Body of pancreas (tissue), 4 donors: ENCODE measurements around the gene ULK4. TPM values are rescaled to one million over a fixed set of nuclear protein-coding genes. Genes with fewer than 3 reads are reported as not detected.

Source experiments
- ATAC-seq: fragments of 150-250 bp; one replicate; pipeline ENCODE4 v1.9.1; 2016
- DNase-seq, 4 donors: peaks; one replicate each; pipeline ENCODE4 v3.0.0-alpha.2; 2019
- H3K27ac ChIP-seq, 4 donors: fragments of 200-600 bp; sonication (generic); 1 replicate in 3 of 4; 2 replicates in 1 of 4; pipeline versions ENCODE4 v1.5.1 to v1.6.1; 2016 to 2019; ENCODE audit warnings: mild to moderate bottlenecking in 1 of 4, mixed read lengths in 1 of 4, moderate library complexity in 1 of 4
- H3K27me3 ChIP-seq, 2 donors: fragments of 200-600 bp; sonication (generic); one replicate each; pipeline ENCODE4 v1.6.0; 2016; ENCODE audit warnings: mild to moderate bottlenecking in 1 of 2
- H3K36me3 ChIP-seq, 2 donors: fragments of 200-600 bp; sonication (generic); replicated peaks in 1 of 2; 2 replicates each; pipeline ENCODE4 v1.5.1; 2016; ENCODE audit warnings: low read depth in 2 of 2; ENCODE audit not compliant: insufficient read depth in 1 of 2
- H3K4me1 ChIP-seq: fragments of 200-600 bp; sonication (generic); one replicate; pipeline ENCODE4 v1.6.0; 2016
- H3K4me3 ChIP-seq, 2 donors: fragments of 200-600 bp; sonication (generic); 1 replicate in 1 of 2; 2 replicates in 1 of 2; pipeline ENCODE4 v1.5.1; 2016 to 2019
- H3K9me3 ChIP-seq, 3 donors: fragments of 200-600 bp; sonication (generic); 1 replicate in 2 of 3; 2 replicates in 1 of 3; pipeline ENCODE4 v1.5.1; 2016
- POLR2A ChIP-seq, 3 donors: fragments of 450-650 bp; IDR thresholded peaks; one replicate each; pipeline ENCODE4 v1.6.1; 2016; ENCODE audit warnings: antibody characterized with exemption in 3 of 3, mild to moderate bottlenecking in 2 of 3
- WGBS, 2 donors: methylation state at CpG; one replicate each; pipeline ENCODE4 v1.1.5; 2017; 5-methylcytosine and 5-hydroxymethylcytosine counted together
- intact Hi-C: fragments of 100-400 bp; cut with DNase I; formaldehyde crosslinking; loops from one replicate; pipeline ENCODE4 v1.15.1; 2023
- total RNA-seq, 2 donors: library from RNA; depleted of rRNA; stranded (reverse); fragments of >200 nt; gene quantifications; one replicate each; pipeline ENCODE4 v1.1.0, GENCODE V29; 2016
- TF ChIP-seq, protein P1 (sequence below), 7 experiments: fragments of 450-650 bp in 4 of 7; fragments of 200-600 bp in 3 of 7; sonication (generic) in 3 of 7; IDR thresholded peaks; one replicate each; pipeline ENCODE4 v1.5.1; 2016 to 2019; ENCODE audit warnings: antibody characterized with exemption in 7 of 7

Gene ULK4
- total RNA-seq, 2 donors from 2014 or later, result 7.3 to 12.5 TPM

DNA sequence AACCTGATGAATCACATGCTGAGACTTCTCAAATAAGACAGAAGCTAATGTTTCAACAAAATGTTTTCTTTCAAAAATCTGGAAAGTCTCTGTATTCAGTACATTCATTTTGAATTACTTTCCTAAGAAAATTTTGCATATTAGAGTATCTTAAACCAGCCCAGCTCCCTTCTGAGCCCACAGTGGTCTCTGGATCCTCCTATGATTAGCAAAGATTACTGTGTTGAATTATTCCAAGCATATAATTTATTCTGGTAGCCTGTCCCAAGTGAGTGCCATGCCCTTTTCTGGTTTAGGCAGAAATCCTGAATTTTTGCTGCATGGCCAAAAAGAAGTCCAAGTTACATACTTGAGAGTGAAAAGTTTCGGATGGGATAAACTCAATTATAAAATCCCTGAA is 483.6 kb downstream of the ULK4 start:
- TF ChIP-seq POLR2A (IDR thresholded peaks at IDR 0.05), result no peak
- TF ChIP-seq, protein P1, sequence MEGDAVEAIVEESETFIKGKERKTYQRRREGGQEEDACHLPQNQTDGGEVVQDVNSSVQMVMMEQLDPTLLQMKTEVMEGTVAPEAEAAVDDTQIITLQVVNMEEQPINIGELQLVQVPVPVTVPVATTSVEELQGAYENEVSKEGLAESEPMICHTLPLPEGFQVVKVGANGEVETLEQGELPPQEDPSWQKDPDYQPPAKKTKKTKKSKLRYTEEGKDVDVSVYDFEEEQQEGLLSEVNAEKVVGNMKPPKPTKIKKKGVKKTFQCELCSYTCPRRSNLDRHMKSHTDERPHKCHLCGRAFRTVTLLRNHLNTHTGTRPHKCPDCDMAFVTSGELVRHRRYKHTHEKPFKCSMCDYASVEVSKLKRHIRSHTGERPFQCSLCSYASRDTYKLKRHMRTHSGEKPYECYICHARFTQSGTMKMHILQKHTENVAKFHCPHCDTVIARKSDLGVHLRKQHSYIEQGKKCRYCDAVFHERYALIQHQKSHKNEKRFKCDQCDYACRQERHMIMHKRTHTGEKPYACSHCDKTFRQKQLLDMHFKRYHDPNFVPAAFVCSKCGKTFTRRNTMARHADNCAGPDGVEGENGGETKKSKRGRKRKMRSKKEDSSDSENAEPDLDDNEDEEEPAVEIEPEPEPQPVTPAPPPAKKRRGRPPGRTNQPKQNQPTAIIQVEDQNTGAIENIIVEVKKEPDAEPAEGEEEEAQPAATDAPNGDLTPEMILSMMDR (IDR thresholded peaks at IDR 0.05), result no peak
- WGBS, 2 donors, result 81 to 91% methylated on average over 1 of the region's 1 CpG
- H3K4me1 ChIP-seq, result no peaks in the 10 kb centered on the region
- H3K27ac ChIP-seq, result no peak overlapping the region
- no peaks in the 10 kb centered on the region for H3K36me3 ChIP-seq
- H3K9me3 ChIP-seq, result peaks cover 0 to 9% (median 0%) of the 10 kb centered on the region in 3 donors
- no peaks in the 10 kb centered on the region for H3K27me3 ChIP-seq
- DNase-seq (no peak), ATAC-seq (no peak)
- H3K4me3 ChIP-seq, result no peak overlapping the region
- intact Hi-C loops, result no loop called here

DNA sequence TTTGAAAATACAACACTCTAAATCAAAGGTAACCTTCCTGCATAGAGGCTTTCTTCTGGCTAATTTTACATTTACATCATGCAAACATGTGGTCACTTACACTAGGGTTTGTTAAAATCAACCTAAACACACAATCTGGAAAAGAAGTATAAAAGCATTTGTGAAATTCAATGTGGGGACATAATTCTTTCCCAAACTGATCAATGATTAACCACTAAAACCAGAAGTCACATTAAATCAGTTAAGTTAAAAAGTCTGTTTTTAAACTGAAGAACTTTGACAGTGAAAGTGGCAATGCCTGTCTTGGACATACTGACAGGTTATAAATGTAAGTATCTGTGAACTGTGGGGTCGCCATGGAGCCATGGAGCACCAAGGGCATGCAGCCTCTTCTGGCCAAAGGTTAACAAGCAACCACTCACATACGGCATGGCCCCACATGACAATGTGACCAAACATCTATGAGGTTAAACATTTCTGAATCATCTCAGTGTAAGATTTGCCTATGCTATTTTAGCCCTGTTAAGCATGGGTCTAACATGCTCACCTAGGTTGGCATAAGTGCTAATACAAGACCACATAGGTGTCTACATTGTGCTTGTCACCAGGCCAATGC is 484.4 kb downstream of the ULK4 start:
- TF ChIP-seq POLR2A (IDR thresholded peaks at IDR 0.05), result no peak
- TF ChIP-seq, protein P1 (IDR thresholded peaks at IDR 0.05), result no peak
- H3K36me3 ChIP-seq, result no peaks in the 10 kb centered on the region
- no peak overlapping the region for H3K27ac ChIP-seq
- H3K4me1 ChIP-seq, result no peaks in the 10 kb centered on the region
- ATAC-seq, result no peak
- peaks cover 0 to 13% (median 0%) of the 10 kb centered on the region in 3 donors for H3K9me3 ChIP-seq
- intact Hi-C loops, result no loop called here
- H3K27me3 ChIP-seq, result no peaks in the 10 kb centered on the region
- H3K4me3 ChIP-seq, result no peak overlapping the region
- WGBS, 2 donors, result 43 to 69% methylated on average over 2 of the region's 2 CpGs
- no peak for DNase-seq

DNA sequence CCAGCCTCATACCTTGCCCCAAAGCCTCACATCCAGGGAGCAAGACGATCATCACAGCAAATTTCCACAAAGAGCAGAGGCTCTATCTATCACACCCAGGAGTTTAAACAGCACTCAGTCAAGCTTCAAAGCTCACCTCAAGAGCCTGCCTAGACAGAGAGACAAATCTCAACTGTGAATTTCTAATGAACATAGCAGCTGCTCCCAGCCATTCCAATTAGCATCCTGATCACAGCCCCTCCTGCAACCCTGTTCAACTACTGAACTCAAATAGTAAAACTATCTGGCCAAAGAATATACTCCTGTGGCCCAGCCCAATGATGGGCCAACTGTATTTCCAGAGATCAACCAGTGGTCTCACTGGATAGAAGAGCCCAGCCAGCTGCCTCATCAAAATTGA is 492.8 kb downstream of the ULK4 start:
- TF ChIP-seq, protein P1 (IDR thresholded peaks at IDR 0.05), result no peak
- no peak for ATAC-seq

DNA sequence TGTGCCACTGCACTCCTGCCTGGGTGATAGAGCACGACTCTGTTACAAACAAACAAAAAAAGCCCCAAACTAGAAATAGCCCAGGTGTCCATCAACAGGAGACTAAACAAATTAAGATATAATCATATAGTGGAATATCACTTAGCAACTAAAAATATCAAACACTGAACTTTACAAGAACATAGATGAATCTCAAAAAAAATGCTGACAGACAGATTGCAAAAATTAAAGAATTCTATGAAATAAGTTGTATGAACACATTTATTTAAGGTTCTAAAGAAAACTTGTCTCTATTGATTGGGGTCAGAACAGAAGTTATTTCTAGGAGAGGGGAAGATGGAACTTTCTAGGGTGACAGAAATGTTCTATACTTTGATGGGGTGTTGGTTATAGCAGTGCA is 494.4 kb downstream of the ULK4 start:
- DNase-seq (no peak), ATAC-seq (no peak)
- Histone ChIP-seq H3K27ac (no peak overlapping the region), H3K9me3 (peaks cover 0 to 4% (median 0%) of the 10 kb centered on the region in 3 donors), H3K27me3 (no peaks in the 10 kb centered on the region), H3K4me1 (no peaks in the 10 kb centered on the region), H3K4me3 (no peak overlapping the region), H3K36me3 (no peaks in the 10 kb centered on the region)
- TF ChIP-seq POLR2A (IDR thresholded peaks at IDR 0.05), result no peak
- TF ChIP-seq, protein P1 (IDR thresholded peaks at IDR 0.05), result no peak
- intact Hi-C loops, result no loop called here
- 86 to 96% methylated on average over 1 of the region's 1 CpG for WGBS, 2 donors

More for the DNA sequence above, 492.8 kb downstream of the ULK4 start:
- 86 to 100% methylated on average over 1 of the region's 1 CpG for WGBS, 2 donors
- Histone ChIP-seq H3K27me3 (no peaks in the 10 kb centered on the region), H3K9me3 (peaks cover 0 to 14% (median 0%) of the 10 kb centered on the region in 3 donors), H3K4me3 (no peak overlapping the region), H3K4me1 (no peaks in the 10 kb centered on the region), H3K27ac (no peak overlapping the region), H3K36me3 (no peaks in the 10 kb centered on the region)
- DNase-seq, result no peak
- intact Hi-C loops, result no loop called here

DNA sequence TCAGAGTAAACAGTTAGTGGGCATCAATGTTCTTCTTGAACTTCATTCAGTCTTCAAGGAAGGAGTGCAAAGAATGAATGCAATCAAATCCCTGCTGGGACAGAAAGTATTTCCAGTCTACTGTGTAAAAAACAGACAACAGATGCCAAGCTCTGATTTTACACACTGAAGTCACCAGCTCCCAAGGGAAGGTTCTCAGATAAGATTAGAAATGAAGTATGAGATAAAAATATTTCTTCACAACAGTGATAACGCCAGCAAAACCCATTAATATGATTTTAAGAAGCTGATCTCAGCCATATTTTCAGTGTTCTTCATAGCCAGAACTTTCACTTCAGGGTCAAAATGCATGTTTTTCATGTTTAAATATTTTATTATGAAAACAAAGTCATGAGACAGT is 497.0 kb downstream of the ULK4 start:
- intact Hi-C loops, result no loop called here
- Histone ChIP-seq H3K36me3 (no peaks in the 10 kb centered on the region), H3K27me3 (no peaks in the 10 kb centered on the region), H3K4me1 (no peaks in the 10 kb centered on the region), H3K27ac (no peak overlapping the region), H3K9me3 (no peaks in the 10 kb centered on the region), H3K4me3 (no peak overlapping the region)
- DNase-seq, result no peak
- WGBS, 2 donors, result 31 to 50% methylated on average over 1 of the region's 1 CpG
- no peak for TF ChIP-seq POLR2A (IDR thresholded peaks at IDR 0.05)
- TF ChIP-seq, protein P1 (IDR thresholded peaks at IDR 0.05), result no peak
- ATAC-seq, result no peak
